ENCODE measurements around the gene MCMBP. TPM values are rescaled to one million over a fixed set of nuclear protein-coding genes. Genes with fewer than 3 reads are reported as not detected.

The MCMBP gene
- total and polyA plus RNA-seq, 2 donors (not counting 3 experiments of a cell fraction or from before 2014, with no cell fraction given), result 44.8 to 62.5 TPM

DNA sequence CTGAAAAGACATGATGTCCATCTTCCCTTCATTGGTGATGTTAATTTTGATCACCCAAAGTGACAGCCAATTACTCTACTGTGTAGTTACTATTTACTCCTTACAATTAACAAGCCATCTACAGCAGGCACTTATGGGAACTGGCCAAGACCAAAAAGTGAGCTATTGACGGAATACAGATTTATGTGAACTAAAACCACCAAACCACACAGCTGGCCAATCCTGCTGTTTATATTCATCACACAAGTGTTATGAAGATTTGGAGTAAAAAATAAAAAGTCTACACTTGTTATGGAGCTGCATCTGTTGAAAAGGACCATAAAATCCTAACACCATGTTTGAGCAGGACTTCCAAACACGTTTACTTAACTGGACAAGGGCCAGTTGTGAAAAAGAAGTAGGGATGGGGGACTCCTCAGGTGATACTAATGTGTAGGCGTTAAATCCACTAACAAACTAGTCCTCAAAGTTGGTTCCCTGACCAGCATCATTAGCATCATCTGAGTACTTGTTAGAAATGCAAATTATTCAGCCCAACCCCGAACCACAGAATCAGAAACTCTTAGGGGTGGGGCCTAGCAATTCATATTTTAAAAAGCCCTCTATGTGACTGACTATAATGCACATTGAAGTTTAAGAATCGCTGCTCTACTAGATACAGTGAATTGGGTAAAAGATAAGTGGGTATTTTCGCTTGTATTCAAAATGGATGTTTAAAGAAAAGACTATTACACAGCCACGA lies 11.6 kb downstream of the MCMBP start:
- no peaks in the 10 kb centered on the region for H3K9me1 ChIP-seq (replicated peaks; ENCODE audit: control insufficient read depth, extremely low read depth, insufficient read depth, low read length)
- H3K27ac ChIP-seq (ENCODE audit: insufficient read depth, low read depth, low read length), result no peak overlapping the region
- dilution Hi-C loops (cut with MboI; ENCODE audit: extremely low pct_ligation_motif_present, low sequenced_read_pairs), result no loop called here
- CTCF ChIA-PET, result interaction anchor here (0.5 to 8.1 kb wide), 9 partner anchors 11 to 268 kb away, joined by 3 to 280 read pairs (median 9); partner anchors contain the start of gene MCMBP
- no peak overlapping the region for H3K4me3 ChIP-seq (replicated peaks in 1 of 3; ENCODE audit: insufficient read depth in 1 of 3, low read depth in 1 of 3, low read length in 3 of 3)
- peaks cover 2 to 10% of the 10 kb centered on the region in 2 experiments for H3K36me3 ChIP-seq (ENCODE audit: control insufficient read depth in 2 of 2, extremely low read depth in 1 of 2, insufficient read depth in 2 of 2, low read length in 2 of 2)
- H3K4me1 ChIP-seq (ENCODE audit: control insufficient read depth, extremely low read depth, insufficient read depth, low read length), result peaks cover 5% of the 10 kb centered on the region
- DNase-seq (ENCODE audit: low read depth, low spot score) (no peak), FAIRE-seq (no peak)
- POLR2A ChIA-PET, result no interaction called here
- H2AFZ ChIP-seq (ENCODE audit: low read depth, low read length), result no peak overlapping the region
- BruUV-seq (replicated peaks), result no TSS peak
- no peaks in the 10 kb centered on the region for H4K20me1 ChIP-seq (replicated peaks; ENCODE audit: control insufficient read depth, extremely low read depth, insufficient read depth, low read length)
- no peak overlapping the region for H3K4me2 ChIP-seq (ENCODE audit: insufficient read depth, low read length)
- no peaks in the 10 kb centered on the region for H3K27me3 ChIP-seq (ENCODE audit: control insufficient read depth in 2 of 2, insufficient read depth in 2 of 2, low read length in 2 of 2)
- TF ChIP-seq, protein P1, sequence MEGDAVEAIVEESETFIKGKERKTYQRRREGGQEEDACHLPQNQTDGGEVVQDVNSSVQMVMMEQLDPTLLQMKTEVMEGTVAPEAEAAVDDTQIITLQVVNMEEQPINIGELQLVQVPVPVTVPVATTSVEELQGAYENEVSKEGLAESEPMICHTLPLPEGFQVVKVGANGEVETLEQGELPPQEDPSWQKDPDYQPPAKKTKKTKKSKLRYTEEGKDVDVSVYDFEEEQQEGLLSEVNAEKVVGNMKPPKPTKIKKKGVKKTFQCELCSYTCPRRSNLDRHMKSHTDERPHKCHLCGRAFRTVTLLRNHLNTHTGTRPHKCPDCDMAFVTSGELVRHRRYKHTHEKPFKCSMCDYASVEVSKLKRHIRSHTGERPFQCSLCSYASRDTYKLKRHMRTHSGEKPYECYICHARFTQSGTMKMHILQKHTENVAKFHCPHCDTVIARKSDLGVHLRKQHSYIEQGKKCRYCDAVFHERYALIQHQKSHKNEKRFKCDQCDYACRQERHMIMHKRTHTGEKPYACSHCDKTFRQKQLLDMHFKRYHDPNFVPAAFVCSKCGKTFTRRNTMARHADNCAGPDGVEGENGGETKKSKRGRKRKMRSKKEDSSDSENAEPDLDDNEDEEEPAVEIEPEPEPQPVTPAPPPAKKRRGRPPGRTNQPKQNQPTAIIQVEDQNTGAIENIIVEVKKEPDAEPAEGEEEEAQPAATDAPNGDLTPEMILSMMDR (IDR thresholded peaks at IDR 0.05; ENCODE audit: extremely low read depth in 1 of 2, insufficient read depth in 1 of 2, low read depth in 1 of 2, low read length in 2 of 2), result no peak
- TF ChIP-seq JUN (IDR thresholded peaks at IDR 0.05; ENCODE audit: borderline replicate concordance, insufficient read depth, insufficient read length, low read depth), result no peak
- no peak for TF ChIP-seq GATA2 (IDR thresholded peaks at IDR 0.05; ENCODE audit: insufficient read depth, insufficient read length, low read depth, low read length)
- no peak for TF ChIP-seq EZH2 (IDR thresholded peaks at IDR 0.05; ENCODE audit: borderline replicate concordance, low read depth, low read length, severe bottlenecking)
- TF ChIP-seq MYC (IDR thresholded peaks at IDR 0.05; ENCODE audit: low read depth, low read length), result no peak
- TF ChIP-seq POLR2AphosphoS5 (IDR thresholded peaks at IDR 0.05; ENCODE audit: insufficient read depth, low read depth, low read length), result no peak
- no peak for TF ChIP-seq FOS (IDR thresholded peaks at IDR 0.05; ENCODE audit: borderline replicate concordance, insufficient read depth, low read length)
- TF ChIP-seq POLR2A (IDR thresholded peaks at IDR 0.05; ENCODE audit: low read depth, low read length), result no peak
- TF ChIP-seq, protein P2, sequence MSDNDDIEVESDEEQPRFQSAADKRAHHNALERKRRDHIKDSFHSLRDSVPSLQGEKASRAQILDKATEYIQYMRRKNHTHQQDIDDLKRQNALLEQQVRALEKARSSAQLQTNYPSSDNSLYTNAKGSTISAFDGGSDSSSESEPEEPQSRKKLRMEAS (IDR thresholded peaks at IDR 0.05; ENCODE audit: insufficient read depth, insufficient read length), result no peak
- intact Hi-C loops (cut with micrococcal nuclease), result no loop called here
- no peaks in the 10 kb centered on the region for H3K9me3 ChIP-seq (replicated peaks; ENCODE audit: control insufficient read depth, insufficient read depth, low read length)
- H3K79me2 ChIP-seq (ENCODE audit: control insufficient read depth, insufficient read depth, low read length), result peaks cover 81% of the 10 kb centered on the region
- no peak overlapping the region for H3K9ac ChIP-seq (replicated peaks; ENCODE audit: extremely low read depth, insufficient read depth, low read length)

Measured in endothelial cell of umbilical vein (primary cell).